Stimulated activated CD8-positive, alpha-beta memory T cell treated with anti-CD3 and anti-CD28 coated beads, Interleukin-4, amount 100 ng/mL, for 48 hours (primary cell): Measurements from ENCODE around the gene ITK.
A peak's percentile ranks its signal among the peaks of the same experiment; 100 is the strongest.

Experiments
- DNase-seq: peaks from one replicate; pipeline ENCODE4 v3.0.0-alpha.2; 2020

The ITK gene

GRCh38 chr5:157252711-157253465, 72.2 kb downstream of the ITK start:
- peak; percentile 75 for DNase-seq

- DNase-seq = no peak
Measured at GRCh38 chr5:157253547-157253946, 72.9 kb downstream of the ITK start.

GRCh38 chr5:157258450-157258849, 77.8 kb downstream of the ITK start:
- DNase-seq = no peak

- no peak for DNase-seq
Measured at GRCh38 chr5:157259699-157260098, 79.1 kb downstream of the ITK start.

- DNase-seq = no peak
Measured at GRCh38 chr5:157263496-157264090, 83.0 kb downstream of the ITK start.

- DNase-seq = peak; percentile 86
Measured at GRCh38 chr5:157265714-157266285, 85.2 kb downstream of the ITK start, which contains the start of gene CYFIP2. TSS of gene CYFIP2 (plus strand) at chr5:157266123. CDS start at chr5:157285362, 19,239 bp downstream.

- peak; percentile 71 for DNase-seq
Measured at GRCh38 chr5:157266286-157267007, 85.8 kb downstream of the ITK start.

GRCh38 chr5:157267025-157267424, 86.4 kb downstream of the ITK start:
- no peak for DNase-seq

GRCh38 chr5:157267761-157268480, 87.3 kb downstream of the ITK start:
- no peak for DNase-seq

- no peak for DNase-seq
Measured at GRCh38 chr5:157269165-157269671, 88.6 kb downstream of the ITK start.

- DNase-seq = no peak
Measured at GRCh38 chr5:157269761-157270272, 89.2 kb downstream of the ITK start.

GRCh38 chr5:157270771-157271170, 90.1 kb downstream of the ITK start:
- DNase-seq = no peak

GRCh38 chr5:157271740-157272271, 91.2 kb downstream of the ITK start:
- DNase-seq = peak; percentile 88

- DNase-seq = peak; percentile 56
Measured at GRCh38 chr5:157273131-157273556, 92.5 kb downstream of the ITK start.

GRCh38 chr5:157275403-157275802, 94.8 kb downstream of the ITK start:
- no peak for DNase-seq

GRCh38 chr5:157278319-157279037, 97.8 kb downstream of the ITK start:
- no peak for DNase-seq

- DNase-seq = no peak
Measured at GRCh38 chr5:157279605-157280239, 99.1 kb downstream of the ITK start.

GRCh38 chr5:157280927-157281326, 100.3 kb downstream of the ITK start:
- no peak for DNase-seq

GRCh38 chr5:157282150-157282549, 101.5 kb downstream of the ITK start:
- no peak for DNase-seq

GRCh38 chr5:157283434-157283833, 102.8 kb downstream of the ITK start:
- DNase-seq = no peak
